HG03439 (cell line): Measurements from ENCODE around the gene INHBA.

Experiments used
- ATAC-seq: cut with Tn5 transposase; IDR thresholded peaks from one replicate; pipeline ENCODE4 v1.9.1; 2021; ENCODE audit warnings: mild to moderate bottlenecking, moderate library complexity; ENCODE audit not compliant: unreplicated experiment

INHBA gene

DNA sequence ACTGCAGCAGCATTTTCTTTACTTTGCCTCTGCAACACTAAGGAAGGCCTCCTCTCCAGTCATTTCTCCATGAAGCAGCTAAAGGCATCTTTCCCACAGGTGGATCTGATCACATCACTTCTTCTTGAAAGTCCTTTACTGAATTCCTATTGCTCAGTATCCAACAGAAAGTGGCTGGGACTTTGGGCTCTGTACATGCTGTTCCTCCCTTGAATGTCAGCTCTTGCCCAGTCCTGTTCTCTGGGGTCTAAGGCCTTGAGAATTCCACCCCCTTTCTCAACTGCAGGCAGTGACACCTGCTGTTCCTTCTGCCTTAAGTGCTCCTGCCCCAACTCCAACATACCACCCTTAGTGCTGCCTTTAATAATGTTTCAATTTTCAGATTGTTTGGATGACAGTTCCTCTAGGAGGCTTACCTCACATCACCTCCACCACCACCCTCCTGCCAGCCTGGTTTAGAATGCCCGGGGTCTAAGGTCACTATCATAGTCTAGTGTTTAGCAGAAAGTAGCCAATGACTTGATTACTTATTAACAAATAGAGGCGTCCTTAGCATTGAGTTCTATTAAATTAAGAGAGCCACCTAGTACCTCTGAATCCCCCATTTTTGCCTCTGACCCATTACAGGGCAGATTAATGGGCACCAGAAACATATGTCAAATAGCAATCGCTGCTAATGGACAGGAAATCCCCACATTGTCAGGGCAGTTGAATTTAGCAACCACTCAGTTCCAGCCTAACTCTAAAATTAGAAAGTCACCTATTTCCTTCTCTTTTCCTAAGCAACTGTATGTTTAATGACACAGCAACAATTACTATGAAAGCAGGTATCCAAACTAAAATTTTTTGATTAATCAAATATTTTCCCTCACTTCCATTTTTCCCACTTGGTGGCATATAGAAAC lies 11.4 kb downstream of the INHBA start:
- no peak for ATAC-seq

DNA sequence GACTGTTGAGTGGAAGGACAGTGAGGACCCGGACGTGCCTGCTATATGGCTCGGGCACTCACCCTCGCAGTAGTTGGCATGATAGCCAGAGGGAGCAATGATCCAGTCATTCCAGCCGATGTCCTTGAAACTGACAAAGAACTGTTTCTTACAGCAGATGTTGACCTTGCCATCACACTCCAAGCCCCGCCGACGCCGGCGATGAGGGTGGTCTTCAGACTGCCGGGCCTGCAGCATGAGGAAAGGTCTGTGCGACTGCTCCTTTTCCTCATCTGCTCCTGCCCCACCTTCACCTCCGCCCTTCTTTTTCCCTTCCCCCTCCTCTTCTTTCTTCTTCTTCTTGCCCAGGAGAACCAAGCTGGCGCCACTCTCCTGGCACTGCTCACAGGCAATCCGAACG lies 13.1 kb downstream of the INHBA start:
- ATAC-seq, result no peak

DNA sequence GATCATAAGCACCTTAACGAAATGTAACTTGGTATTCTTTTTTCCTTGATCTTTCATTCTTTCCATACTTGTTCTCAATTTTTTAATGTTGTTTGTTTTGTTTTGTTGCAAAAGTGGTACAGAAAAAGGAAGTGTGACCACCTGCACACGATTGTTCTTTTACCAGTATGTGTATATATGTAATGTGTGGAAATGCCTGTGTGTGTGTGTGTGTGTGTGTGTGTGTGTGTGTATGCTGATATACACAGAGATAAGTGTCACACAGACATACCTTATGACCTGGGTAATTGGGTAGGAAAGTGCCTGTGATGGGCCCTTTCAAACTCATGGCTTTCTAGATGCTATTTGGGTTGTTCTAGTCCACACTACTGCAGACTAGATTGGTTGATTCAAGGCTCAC lies 14.0 kb downstream of the INHBA start:
- no peak for ATAC-seq

DNA sequence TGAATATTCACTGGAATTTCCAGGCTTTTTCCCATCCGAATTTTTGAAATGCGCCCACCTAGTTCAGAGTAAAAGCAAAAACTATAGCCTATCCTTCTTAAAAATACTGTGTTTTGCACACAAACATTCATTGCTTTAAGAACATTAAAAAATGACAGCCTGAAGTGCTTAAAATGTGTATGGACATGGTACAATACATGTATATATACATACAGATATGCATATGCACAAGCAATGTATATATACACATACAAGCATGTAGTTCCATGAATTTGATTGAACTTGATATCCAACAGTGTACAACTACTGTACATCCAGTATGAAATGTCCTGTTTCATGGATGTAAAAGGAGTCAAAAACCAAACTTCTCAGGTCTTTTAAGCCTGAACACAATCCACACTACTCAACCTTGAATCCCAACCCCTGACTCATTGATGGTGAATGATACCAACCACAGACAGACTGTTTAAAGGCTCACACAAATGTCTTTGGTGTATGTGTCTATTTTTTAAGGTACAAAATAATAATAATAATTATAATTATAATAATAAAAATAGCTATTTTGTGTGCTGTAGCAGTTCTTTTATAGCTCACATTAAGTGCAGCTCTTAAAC lies 14.8 kb downstream of the INHBA start:
- ATAC-seq, result no peak

DNA sequence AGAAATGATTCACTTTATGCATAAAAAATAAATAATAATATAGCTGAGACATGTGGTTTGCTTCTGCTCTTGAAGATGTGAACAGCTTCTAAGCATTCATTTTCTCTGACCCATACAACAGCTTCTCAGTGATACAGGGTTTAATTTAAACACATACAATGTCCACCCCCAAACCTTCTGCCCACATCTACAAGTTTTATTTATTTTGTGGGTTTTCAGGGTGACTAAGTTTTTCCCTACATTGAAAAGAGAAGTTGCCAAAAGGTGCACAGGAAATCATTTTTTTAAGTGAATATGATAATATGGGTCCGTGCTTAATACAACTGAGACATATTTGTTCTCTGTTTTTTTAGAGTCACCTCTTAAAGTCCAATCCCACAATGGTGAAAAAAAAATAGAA lies 17.2 kb downstream of the INHBA start:
- ATAC-seq, result no peak

DNA sequence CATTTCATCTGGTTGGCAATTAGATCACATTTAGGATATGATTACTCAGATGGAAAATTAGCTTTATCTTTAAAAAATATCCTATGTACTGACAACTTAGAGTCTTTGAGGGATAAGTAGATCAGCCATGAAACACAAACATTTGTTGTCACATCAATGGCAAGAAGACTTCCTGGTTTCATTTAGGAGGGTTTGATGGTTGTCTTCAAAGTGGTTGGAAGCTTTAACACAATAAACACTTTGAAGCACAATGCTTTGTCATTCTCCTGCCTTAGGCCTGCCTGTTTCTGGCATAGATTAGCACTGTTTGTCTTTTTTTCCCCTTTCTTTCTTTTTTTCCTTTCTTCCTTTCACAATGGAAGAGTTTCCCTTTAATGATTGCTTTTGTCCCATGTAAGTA lies 20.5 kb downstream of the INHBA start:
- ATAC-seq, result no peak

DNA sequence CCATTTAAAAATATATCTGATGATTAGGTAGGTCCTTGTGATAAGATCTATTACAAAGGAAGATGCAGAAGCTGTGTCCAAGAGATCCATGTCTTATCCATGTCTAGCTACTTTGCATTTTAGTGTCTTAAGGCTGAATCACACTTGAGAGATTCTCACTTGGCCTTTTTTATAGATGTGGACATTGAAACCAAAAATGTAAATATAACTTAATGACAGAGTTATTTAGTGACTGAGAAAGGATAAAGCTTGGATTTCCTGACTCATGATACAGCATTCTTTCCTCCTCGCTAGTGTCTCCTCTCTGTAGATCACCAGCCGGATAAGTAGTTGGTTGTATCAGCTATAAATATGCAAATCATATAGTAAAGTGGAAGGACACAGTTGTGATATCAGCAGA lies 23.3 kb downstream of the INHBA start:
- no peak for ATAC-seq

DNA sequence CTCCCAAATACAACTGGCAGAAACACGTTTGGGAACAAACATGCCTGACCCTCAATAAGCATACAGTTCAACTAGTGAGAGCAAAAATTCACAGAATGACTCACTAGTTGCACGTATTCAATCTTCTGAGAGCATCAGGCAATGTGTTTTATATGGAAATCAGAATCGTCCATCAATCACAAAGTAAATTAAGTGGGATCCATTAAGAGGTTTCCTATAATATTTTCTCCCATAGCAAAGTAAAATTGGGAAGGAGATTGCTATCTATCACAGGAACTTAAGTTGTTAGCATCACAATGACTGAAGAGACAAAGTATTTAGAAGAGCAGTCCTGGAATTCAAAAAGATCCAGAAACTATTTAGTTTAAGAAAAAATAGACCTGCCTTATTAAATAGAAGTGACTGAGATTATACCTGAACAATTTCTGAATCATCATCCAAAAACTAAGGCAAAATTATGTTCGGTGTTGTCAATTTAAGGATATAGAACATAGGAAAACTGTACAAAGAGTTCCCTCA lies 28.3 kb downstream of the INHBA start:
- ATAC-seq, result no peak

DNA sequence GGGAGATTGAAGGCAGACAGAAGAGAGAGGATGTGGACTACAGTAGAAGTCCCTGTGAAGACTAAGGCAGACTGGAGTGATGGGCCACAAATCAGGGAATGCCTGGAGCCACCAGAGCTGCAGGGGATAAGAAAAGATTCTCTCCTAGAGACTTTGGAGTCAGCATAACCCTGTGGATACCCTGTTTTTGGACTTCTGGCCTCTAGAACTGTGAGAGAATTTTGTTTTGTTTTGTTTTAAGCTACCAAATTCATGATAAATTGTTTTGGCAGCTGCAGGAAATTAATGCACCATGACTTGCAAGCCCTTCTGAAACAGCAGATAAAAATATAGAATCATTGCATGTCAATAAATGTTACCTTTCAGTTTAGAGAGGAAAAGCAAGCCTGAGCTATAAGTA lies 41.3 kb downstream of the INHBA start:
- no peak for ATAC-seq

DNA sequence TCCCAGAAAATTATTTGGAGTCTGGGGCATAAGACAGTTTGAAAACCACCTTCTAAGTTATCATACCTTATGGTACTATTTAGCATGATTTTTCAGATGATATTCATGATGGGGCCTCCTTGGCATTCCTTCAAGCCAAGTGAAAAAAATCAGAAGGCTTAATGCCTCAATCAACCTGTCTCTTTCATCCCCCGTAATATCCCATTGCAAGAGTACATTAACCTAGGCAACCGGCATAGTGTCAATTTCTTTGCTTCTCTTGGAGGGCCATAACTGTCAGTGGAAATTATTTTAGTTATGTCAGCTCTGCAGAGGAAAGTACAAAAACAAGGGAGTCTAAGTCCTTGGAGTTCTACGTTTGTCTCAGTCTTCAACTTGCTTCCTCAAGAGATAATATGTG lies 43.4 kb downstream of the INHBA start:
- ATAC-seq, result no peak

DNA sequence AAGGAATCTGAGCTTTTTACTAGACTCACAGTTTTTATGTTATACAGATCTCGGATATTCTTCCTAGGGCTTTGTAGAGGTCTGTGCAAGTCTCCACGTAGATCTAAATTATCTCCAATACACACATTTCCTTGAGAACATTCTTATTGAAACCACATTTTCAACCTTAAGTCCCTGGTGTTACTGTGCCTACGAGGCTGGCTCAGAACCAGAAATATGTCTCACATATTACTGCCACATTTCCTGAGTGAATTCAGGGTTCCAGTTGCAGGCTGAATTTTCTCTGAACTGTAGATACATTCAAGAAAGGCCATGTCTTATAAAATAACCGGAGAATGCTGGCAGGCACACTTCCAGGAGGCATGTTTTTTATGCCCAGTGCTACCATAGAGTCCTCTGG lies 46.5 kb downstream of the INHBA start:
- no peak for ATAC-seq

DNA sequence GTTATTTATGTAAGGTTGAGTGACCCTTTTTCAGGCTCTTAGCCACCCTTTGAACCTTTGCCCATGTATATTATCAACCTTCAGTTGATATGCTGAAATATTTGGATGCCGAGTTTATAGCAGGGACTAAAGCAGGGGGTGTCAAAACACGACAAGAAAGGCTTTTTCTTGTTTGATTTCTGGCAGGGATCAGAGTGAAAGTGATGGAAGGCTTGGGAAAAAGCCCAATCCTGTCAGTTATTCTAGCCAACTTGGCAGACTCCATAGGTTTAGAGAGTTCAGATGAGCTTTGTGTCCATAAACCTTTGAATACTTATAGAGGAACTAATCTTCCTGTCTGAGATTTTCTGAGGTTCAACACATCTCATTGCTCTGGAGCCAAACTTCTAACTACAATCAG lies 47.5 kb downstream of the INHBA start:
- no peak for ATAC-seq

DNA sequence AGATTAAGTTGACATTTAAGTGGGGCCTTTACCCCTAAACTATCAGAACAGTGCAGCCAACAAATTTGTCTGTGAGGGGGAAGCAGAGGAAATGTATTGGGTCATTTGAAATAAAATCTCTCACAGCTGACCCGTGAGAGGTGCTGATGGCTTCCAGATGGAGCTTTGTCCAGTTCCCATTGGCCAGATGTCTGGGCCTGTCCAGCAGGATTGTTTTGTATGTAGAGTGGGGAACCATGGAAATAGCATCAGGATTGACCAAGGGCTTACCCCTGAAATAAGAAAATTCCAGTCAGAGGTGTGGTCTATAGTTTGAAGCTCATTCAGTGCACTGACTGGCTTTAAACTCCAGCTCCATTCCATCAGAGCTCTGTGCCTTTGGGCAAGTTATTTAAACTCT lies 50.6 kb downstream of the INHBA start:
- ATAC-seq, result no peak

DNA sequence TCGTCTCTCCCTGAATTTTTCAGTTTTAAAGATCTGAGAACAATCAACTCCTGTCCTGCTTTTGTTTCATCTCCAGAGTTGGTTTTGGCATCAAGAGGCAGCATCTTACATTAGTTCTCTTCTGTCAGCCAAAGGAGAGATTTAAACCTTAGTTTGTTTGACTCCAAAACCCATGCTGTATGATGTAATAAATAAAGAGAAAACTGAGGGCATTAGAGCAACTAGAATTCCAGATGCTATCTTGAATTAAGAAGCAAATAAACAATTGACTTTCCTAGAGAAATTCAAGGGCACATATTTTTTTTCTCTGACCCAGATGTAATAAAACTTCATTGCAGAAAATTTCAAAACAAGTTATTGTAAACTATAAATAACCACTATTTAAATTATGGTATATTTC lies 54.4 kb downstream of the INHBA start:
- ATAC-seq, result no peak

DNA sequence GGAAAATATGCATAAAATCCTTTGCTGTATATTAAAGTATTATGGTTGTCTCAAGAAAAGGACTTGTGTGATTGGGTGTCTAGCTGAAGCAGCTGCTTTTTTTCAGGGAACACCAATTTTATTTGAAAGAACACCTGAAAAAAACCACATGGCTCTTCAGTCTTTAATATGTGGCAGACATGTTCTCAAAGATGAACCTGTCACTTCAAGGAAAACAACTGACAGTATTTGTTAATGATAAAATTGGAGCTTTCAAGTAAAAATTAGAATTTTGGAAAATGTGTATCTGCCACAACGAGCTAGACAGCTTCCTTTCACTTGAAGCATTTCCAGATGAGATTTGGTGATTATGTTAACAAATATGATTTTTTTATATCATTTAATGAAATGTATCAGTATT lies 59.3 kb downstream of the INHBA start:
- no peak for ATAC-seq

DNA sequence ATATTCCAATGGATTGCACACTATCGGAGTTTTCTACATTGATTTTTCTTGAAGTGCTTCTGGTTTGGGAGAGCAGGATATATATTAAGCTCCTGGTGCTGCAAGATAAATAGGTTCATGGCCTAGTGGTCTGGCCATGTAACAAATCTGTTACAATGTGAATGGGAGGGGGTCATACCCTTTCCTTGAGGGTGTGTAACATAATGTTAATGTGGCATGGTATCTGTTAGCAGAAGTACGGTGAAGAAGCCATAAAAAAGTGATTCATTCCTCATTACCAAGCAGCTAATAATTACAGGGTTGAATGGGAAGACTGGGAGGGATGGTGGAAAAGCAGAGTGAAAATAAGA lies 61.2 kb downstream of the INHBA start:
- no peak for ATAC-seq

DNA sequence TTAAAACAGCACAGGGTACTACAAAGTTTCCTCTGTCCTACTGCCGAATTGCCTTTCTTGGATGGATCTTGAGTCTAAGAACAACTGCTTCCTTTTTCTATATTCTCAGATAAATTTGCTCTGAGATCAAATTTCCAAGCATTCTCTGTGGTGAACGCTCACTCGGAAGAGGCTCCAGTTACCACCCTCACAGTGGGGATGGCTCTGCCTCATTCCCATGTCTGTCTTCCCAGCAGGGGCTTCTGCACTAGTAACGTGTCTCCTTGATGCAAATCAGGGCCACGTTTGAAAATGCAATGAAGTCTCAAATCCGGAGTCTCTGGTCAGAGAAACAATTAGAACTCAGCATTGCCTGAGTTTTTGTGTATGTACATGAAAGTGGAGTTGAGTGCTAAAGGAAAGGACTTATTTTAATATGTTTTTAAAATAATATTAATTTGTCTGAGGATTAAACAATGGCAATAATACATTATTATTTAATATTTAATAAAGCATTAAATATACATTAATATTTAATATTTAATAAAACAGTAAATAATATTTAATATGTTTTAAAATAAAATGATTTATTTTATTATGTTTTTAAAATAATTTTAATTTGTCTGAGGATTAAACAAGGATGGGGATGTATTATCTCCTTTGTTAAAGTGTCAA lies 61.8 kb downstream of the INHBA start:
- ATAC-seq, result no peak

DNA sequence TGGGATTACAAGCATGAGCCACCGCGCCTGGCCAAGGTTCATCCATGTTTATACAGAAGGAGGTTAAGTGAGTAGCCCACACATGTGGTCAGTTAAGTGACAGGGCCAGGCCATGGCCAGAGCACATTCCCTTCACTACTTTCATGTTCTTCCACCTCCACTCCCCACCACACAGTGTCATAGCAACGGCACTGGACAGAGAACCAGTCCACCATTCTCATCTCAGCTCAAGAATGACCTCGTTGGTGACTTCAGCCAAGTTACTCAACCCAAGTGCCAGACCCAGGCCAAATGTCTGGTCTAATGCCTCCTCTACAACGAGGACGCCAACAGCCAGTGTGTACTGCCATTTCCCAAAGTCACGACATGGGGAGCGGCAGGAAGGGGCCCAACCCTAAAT lies 62.4 kb downstream of the INHBA start:
- no peak for ATAC-seq

DNA sequence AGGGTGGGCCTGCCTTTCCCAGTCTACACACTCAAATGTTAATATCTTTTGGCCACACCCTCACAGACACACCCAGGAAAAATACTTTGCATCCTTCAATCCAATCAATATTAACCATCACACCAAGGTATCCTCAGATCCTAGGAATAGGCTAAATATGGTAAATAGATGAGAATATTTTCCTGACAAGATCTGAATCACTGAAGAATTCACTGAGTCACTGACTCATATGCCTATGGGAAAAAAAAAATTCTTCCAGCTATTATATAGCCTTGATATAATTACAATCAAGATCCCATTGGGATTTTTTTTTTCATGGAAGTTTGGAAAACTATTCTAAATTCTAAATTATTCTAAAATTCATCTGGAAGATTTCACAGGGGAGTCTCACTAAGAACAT lies 65.8 kb downstream of the INHBA start:
- no peak for ATAC-seq
